ENCODE results near the gene TUBGCP3.

The TUBGCP3 gene

DNA sequence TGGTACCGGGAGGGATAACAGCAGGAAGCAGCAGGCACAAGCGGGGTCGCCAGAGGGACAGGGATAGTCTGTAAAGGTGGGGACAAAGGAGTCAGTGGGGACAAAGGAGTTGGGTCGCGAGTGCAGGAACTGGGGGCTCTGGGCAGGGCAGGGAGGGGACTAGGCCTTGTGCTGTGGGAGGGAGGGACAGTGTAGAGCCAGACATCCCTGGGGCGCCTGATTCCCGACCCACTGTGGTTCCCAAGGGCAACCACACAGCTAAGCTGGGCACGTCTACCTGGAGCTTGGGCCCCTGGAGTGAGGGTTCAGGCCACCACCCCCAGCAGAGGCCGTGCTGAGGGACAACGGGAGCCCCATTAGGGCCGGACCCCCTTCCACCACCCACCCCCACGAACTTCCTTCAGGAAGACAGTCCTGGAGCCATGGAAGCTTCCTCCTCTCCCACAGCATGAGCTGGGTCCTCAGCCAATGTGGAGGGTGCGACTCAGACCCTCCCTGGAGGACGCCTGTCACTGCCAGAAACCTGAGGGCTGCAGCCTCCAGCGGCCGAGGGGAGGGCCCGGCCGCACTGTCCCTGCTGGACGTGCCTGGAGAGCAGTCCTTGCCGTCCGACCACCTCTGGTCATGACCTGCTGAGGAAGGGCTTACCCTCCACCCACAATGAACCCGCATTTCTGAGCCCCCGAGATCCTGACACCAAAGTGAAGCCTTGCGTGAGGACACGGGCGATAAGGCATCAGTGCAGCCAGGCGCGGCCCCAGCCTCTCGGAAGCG, 133.9 kb downstream of the TUBGCP3 start:
- DNase-seq (ENCODE audit: low read depth in 2 of 2), result no peak

DNA sequence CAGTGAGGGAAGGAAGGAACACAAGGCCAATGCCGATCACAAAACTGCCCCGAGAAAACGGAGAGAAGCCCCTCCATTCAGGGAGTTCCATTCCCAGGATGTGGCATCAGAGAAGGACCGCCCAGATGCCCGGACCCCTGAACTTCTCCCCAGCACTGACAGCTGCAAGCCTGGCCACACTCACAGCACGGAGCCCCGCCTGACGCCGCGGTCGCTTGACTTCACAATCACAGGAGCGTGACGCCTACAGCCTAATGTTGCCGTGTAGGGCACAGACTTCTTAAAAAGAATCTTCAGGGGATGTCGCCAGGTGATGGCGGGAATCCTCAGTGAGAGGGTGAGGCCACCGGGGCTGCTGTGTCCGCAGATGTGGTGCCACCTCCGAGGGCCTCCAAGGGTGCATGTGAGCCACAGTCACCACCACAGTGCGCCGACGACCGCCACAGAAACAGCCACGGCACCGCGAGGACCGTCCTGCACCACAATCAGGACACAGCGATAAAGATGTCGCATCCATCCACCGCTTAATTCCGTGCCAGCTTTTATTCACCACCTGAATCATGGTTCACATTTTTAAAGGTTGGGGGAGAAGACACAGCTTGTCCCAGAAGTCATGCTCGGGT, 134.6 kb downstream of the TUBGCP3 start:
- DNase-seq (ENCODE audit: low read depth in 2 of 2), result no peak

DNA sequence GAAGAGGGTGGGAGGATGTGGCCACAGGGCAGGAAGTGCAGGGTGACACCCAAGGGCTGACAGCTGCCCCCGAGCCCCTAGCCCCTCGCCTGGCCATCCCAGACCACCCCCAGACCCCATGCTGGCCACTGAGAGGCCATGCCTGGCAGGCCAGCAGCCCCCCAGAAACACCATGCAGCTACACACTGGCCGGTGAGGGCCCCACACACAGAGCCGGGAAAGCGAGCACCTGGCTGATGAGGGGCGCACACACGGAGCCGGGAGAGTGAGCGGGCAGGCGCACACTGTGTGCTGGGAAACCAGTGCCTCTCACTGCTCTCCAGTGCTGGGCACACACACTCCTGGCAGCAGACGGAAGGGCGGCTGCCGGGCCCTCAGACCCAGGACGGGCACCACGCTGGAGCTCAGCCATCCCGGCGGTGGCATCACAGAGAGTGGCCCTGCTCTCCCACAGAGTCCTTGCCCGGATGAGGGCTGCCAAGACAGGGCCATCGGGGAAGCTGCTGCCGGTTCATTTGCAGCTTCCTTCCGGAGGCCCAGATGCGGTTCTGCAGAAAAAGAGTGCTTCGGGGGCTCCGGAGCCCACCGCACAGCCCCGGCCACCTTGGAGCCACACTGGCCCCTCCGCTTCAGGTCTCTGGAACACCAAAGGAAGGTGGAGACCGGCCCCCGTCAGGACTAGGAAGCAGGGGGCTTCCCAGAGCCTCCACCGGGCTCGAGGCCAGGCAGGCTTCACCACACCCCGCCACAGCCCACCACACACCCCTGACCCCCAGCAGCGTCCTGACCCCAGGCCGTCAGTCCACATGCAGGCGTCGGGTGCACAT, 135.4 kb downstream of the TUBGCP3 start:
- DNase-seq (ENCODE audit: low read depth in 2 of 2), result no peak

DNA sequence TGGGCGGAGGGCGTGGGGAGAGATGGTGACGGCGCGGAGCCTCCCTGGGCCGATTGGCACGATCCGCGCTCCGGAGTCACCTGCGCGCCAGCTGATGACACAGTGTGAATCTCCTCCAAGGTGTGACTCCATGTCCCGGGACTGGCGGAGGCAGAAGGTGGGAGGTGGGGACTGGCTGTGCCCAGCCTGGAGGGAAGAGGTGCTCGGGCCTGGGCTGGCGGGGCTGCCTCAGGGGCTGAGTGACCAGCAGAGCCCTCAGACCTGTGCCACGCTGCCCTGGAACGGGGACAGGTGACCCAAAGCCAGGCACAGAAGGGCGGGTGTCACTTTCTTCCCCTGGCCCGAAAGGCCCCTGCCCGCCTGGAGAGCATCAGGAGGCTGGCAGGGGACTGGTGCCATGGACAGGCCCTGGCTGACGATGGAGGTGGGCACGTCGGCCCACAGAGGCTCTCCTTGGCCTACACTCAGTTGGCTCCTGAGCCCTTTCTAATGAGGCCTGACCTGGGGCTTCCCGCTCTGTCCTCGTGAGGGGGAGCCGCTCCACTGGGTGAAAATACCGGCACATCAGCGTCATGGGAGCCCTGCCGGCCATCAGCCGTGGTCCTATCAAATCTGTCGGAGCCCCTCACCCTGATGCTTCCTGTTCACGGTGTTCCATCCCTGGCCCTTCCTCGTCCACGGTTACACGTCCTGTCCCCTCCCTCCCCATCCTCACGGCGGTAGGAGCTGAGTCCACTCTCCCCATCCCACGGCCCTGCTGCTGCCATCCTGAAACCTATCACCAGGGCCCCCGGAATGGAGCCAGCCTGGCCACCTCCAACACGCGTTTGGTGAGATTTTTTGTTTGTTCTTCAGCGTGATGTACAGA, 136.2 kb downstream of the TUBGCP3 start:
- DNase-seq (ENCODE audit: low read depth in 2 of 2), result no peak

DNA sequence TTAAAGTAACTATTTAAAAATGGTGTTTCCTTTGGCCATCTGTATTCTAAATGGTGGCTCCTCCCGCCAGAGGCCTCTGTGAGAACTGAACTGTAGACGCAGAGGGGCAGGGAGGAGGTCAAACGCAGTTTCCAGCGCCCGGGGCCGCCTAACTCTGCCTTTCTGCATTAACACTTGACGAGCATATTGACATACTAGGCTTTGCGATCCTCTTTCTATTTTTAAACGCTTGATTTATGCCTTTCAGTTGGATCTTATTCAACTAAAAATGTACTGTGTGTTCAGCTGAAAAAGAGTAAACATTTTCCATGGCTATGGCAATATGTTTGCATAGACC, 137.1 kb downstream of the TUBGCP3 start:
- no peak for DNase-seq (ENCODE audit: low read depth in 2 of 2)

DNA sequence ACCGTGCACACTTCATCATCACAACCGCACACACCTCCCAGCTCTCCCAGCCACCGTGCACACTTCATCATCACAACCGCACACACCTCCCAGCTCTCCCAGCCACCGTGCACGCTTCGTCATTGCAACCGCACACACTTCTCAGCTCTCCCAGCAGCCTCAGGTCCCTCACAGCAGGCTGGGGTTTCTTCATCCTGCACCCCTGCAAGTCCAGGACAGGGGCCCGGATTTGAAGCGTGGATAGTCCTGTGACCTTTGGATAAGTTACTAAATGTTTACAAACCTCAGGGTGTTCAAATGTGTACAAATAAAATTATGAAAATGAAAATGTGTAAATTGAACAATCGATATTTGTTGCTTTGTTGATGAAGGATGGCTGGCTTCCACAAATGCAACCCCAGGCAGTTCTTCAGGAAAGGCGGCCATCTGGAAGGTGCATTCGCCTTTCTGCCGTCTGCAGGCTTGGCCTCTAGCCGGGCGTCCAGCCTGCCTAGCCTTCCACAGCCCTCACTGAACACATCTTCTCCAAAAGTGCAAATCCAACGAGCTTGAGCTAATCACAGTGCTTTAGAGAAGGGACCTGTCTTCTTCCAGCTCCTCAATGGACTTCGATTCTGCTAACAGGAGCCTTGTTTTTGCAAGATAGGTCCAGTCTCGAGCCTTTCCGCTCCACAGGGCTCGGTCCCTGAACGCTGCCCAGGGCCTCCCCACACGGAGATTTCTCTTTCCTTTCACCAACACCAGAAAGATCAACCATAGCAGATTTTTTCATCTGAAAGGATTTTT, 137.6 kb downstream of the TUBGCP3 start:
- DNase-seq (ENCODE audit: low read depth in 2 of 2), result no peak

DNA sequence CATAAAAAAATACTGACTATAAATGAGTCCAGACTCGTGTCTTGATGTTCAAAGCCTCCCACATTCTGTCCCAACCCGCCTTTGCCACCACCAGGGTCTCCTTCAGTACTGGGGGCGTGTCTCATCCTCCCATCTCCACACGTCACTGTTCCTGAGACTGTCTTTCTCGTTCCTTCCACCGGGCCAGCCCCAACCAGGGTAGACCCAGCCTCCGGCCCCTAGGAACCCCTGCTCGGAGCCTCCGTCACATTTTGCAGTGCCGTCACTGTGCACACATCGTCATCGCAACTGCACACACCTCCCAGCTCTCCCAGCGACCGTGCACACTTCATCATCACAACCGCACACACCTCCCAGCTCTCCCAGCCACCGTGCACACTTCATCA, 138.4 kb downstream of the TUBGCP3 start:
- DNase-seq (ENCODE audit: low read depth in 2 of 2), result no peak

DNA sequence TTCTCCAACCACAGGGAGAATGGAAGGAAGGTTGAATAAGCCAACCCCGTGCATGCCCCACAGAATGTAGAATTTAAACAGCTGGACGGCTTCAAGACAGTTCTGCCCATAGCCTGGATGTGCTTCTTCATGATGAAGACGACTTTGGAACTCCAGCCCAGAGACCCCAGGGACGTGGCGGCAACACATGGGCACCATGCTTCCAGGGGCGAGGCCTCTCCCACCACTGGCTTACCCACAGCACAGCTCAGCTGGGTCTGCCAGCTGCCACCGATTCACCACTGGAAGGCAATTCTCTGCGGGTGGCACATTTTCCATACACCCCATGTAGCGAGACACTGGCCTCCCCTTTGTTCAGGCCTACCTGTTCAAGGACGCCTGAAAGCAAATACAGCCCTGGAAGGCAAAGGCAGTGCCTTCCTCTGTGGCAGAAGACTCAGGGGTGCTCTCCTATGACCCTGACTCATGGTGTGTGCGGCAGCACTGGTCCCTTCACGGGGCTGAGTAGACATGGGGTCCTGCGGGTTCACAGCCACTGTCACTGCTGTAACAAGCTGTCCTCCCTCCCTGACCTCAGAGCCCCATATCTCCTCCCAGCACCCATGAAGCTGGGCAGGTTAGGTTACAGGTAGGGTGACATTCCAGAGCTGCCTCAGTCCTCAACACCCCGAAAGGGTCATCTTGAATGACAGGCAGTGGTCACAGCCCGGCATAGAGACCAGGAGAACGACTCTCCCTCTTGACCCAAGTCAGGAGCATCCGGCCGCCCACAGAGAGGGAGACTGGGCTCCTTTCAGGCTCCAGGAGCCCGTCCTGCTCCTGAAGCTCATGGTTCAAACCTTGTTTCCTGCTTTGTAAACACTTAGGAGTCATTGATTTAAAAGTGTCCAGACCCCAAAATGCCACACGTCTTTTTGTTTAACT, 139.1 kb downstream of the TUBGCP3 start:
- no peak for DNase-seq (ENCODE audit: low read depth in 2 of 2)

DNA sequence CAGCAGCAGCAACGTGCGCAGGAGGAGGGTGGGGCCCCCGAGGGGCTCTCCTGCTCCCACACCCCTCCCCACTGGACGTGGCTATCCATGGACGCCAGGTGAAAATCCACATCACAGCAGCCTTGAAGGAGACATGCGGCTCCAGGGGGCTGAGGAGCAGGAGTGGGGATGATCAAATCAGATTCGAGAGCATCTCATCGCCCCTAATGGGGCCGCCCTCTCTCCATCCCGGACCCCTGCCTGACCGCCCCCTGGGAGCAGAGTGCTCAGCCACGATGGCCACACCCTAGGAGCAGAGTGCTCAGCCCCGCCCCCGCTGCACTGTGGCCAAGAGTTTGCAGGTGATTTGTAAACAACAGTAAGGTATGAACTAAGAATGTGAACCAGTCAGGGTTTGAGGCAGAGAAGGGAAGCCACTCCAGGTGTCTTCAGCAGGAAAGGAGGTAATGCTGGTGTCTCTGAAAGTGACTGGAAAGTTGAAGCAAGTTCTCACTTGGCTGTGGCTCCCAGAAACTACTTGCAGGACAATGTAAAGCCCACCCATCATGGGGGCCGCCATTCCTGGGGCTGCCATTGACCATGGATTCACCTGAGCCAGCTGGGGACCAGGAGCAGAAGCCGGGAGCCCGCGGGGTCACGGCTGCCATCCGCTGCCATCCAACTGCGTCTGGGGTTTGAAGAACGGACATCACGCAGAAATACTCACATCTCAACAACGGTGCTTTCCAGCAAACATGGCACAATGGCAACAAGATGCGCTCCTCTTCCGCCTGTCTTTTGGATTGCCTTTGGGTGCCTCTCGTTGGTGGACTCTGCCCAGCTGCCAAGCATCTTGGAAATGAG, 140.0 kb downstream of the TUBGCP3 start:
- DNase-seq (ENCODE audit: low read depth in 2 of 2), result no peak

DNA sequence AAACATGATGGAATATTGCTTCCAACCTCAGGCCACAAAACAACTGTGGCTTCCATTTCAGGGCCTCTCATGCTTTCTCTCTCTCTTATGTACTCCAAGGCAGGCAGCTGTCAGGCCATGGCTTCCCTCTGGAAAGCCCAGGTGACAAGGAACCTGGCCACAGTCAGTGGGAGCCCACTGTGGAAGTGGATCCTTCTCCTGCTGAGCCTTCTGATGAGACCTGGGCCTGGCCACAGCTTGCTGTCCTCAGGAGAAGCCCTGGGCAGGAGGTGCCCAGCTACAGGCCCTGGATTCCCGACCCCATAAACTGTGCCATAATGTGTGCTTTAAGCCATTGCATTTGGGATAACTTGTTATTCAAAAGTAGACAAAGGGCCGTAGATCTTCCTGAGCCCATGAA, 140.6 kb downstream of the TUBGCP3 start:
- no peak for DNase-seq (ENCODE audit: low read depth in 2 of 2)

DNA sequence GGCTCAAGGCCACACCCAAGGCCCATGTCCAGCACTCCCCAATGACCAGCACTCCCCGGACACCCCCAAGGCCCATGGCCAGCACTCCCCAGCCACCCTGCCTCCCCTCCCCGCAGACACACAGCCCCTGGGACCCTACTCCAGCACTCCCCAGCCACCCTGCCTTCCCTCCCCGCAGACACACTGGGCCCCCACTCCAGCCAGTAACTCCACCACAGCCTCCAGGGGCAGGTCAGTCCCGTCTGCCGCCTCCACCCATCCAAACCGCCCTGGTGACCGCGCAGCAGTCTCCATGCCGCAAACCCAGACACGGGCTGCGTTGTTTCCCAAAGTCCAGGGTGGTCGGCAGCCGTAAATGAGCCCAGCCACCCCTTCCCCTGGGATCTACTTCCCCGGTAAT, 141.1 kb downstream of the TUBGCP3 start:
- no peak for DNase-seq (ENCODE audit: low read depth in 2 of 2)

DNA sequence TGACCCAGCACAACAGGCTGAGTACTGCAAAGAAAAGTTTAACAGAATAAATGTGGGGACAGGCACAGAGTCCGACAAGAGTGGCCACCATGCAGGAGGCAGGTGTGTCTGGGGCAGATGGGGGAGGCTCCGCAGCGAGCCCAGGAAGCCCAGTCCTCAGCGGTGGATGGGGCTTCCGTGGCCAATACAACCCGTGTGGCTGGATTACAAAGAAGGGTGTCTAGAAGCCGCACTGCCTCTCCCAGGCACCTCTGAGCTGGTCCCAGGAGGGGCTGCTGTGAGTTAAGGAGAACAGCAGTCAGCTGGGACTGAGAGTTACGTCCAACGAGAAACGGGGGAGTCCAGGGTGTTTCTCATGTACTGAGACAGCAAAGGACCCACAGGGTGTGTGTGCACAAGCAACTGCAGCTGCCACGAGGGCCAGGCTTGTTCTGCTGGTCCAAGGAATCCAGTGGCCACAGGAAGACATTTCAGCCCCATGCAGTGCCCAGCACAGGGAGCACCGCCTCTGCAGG, 141.5 kb downstream of the TUBGCP3 start:
- no peak for DNase-seq (ENCODE audit: low read depth in 2 of 2)

DNA sequence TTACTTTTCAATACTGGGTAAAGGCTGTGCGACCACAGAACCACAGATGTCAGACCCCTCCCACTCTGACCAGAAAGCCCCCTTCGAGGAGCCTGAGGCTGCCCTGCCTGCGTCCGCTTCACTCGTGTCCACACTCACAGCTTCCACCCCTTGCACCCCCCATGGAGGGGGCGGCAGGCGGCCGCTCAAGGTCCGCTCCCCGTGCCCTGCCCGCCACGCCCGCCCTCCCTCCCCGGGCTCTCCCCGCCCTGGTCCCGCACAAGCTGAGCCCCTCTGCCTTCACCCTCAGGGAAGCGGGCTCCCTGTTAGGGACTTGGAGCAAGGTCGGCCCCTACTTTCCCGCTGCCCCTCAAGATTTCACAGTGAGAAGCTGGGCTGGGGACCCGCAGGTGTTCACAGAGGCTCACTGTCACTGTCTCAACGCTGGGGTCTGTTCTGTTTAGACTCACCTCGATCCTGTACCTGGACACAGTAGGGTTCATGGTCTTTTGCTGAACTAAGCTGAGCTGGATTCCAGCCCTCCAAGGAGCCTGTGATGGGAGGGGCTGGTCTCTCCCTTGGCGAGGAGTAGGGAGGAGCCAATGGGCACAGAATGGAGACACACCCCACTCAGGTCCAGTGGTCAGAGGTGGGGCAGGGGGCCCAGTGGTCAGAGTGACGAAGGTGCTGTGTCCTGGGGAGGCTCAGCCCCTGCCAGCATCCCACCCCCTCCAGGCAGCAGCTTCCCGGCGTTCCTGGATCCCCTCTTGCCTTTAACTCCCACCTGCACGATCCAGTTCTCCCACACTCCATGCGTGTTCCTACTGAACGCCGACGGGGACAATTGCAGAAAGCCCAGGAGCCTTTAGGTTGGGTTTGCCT, 142.3 kb downstream of the TUBGCP3 start:
- no peak for DNase-seq (ENCODE audit: low read depth in 2 of 2)

DNA sequence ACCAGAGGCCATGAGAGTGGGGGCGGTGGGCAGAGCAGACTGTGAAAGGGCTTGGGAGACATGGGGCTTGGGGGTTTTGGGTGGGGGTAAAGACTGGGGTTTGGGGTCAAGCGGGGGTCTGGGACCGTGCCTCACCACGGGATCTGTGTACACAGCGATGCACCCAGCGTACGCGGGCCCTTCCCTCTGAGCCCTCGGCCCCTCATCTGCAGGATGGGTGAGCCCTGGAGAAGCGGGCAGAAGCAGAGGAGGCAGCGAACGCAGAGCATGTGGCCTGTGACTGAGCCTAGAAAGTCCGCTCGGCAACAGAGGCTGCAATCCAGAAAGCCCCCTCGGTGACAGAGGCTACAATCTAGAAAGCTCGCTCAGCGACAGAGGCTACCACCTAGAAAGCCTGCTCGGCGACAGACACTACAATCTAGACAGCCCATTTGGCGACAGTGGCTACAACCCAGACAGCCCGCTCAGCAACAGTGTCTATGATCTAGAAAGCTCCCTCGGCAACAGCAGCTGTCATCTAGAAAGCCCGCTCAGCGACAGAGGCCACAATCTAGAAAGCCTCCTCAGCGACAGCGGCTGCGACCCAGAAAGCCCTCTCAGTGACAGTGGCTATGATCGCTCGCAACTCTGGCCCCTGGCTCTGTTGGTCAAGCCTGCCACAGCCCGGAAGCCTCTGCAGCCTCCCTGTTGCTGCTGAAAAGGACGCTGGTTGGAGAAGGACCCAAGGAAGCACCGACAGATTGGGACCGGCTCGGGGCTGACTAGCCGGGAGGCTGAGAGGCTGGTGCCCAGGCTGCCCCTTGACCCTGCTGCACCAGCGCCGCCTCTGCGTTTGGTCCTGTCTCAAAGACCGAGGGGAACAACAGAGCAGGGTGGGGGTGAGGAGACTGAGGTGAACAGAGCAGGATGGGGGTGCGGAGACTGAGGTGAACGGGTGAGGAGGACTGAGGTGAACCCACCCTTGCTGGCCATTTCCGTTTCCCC, 143.2 kb downstream of the TUBGCP3 start:
- DNase-seq (ENCODE audit: low read depth in 2 of 2), result no peak

DNA sequence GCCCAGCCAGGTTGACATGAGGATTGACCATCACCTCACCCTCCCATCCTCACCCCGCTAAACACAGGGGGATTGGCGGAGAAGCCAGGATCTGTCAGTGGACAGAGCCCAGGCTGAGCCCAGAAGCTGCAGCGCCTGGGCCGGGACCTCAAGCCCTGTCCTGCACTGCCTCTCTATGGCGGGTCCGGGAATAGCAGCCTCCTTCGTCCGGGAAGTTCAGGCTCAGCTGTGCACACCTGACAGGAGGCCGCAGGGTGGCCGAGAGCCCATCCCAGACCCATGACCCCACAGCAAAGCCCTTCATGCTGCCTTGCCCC, 144.0 kb downstream of the TUBGCP3 start:
- DNase-seq (ENCODE audit: low read depth in 2 of 2), result peak; percentile 23 to 24

DNA sequence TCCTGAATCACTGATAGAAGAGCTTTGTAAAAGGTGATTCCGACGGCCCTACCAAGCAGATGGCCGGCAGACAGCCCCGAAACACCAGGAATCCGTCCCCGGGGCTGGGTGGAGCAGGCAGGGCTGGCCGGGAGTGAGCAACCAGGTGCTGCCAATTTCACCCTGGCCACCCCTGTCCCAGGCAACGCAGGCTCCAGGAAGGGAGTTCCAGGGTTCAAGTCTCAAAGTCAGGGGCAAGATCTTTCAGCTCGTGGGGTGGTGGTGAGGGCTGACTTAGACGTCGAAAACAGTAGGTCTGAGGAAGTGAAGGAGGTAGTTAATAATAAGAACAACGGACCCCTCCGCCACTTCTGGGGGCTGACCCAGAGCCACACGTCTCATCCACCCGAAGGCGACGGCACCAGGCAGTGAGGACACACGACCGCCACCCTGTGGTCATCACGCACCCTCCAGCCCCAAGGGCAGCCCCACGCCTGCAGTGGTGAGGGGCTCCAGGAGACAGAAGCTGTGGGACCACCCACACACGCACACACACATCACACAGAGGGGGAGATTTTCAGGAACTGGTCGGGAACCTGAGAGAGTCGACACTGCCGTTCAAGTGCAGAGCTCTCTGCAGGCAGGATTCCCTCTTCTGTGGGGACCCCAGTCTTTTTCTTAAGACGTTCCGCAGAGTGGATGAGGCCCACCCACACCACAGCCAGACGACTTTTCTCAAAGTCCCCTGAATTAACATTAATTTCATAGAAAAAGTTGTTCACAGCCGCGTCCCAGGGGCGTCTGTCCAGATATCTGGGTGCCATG, 144.6 kb downstream of the TUBGCP3 start:
- DNase-seq (ENCODE audit: low read depth in 2 of 2), result no peak

Data from stimulated activated CD4-positive, alpha-beta T cell treated with anti-CD3 and anti-CD28 coated beads, Interleukin-1b, Interleukin-23, amount 100 ng/mL, for 4 hours (primary cell).